ENCODE results near the gene EXOC1.

- TF ChIP-seq CTCF (optimal IDR thresholded peaks at IDR 0.05 in 1 of 3, IDR thresholded peaks at IDR 0.05 in 1 of 3, conservative IDR thresholded peaks at IDR 0.05 in 1 of 3; ENCODE audit: extremely low read depth in 1 of 3, insufficient read depth in 2 of 3, low read length in 3 of 3) = no peak
- no peak for TF ChIP-seq EZH2 (IDR thresholded peaks at IDR 0.05; ENCODE audit: low read length)
These were observed 71.8 kb downstream of the EXOC1 start for GRCh38 chr4:55925241-55925640.
